GM21576 (cell line): Measurements from ENCODE around the gene GAS2L2.
"Not testable (repeated sequence)": the region's sequence is repeated elsewhere in the genome, so short reads cannot be mapped to it uniquely, and the experiment has no call there.

ENCODE experiments used
- ATAC-seq: cut with Tn5 transposase; IDR thresholded peaks from one replicate; pipeline ENCODE4 v1.9.1; 2021; ENCODE audit warnings: mild to moderate bottlenecking, moderate library complexity; ENCODE audit not compliant: unreplicated experiment

The GAS2L2 gene

DNA sequence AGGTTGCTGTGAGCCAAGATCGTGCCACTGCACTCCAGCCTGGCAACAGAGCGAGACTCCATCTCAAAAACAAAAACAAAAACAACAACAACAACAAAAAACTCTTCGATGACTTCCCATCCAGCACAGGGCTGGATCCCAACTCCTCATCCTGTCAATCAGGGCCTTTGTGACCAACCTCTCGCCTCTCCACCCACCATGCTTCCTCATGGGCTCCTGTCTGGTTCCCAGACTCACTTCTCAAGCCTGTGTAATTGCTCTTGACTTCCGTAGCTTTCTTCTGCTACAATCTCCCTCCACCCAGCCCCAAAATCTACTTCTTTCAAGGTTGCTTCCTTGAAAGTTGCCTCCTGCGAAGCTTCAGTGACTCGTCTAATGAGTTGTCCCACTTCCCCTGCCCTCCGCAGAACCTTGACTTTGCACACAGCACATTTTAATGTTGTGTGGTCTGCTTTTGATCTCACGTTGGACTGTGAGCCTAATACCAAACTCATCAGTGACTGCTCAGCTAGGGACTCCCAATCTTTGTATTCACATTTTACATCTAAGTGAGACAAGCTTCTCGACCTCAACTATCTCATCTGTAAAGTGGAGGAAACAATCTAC, 22.5 kb downstream of the GAS2L2 start:
- no peak for ATAC-seq

DNA sequence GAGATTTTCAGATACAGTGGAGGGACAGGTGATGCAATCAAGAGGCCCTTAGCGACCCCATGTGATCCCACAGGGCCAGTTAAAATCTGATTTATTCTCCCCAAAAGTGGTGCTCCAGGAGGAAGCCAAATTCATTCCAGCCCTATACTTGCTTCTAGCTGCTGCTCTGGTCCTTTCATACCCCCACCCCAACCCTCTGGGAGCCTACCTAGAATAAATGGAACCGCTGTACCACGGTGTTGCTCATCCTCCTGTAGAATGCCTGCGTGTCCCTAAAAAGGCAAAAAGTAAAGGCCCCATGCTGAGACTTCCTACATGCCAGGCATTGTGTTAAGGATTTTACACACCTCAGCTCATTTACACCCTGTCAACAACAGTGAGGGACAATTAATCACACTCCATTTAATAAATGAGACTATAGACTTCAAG, 23.6 kb downstream of the GAS2L2 start:
- no peak for ATAC-seq

DNA sequence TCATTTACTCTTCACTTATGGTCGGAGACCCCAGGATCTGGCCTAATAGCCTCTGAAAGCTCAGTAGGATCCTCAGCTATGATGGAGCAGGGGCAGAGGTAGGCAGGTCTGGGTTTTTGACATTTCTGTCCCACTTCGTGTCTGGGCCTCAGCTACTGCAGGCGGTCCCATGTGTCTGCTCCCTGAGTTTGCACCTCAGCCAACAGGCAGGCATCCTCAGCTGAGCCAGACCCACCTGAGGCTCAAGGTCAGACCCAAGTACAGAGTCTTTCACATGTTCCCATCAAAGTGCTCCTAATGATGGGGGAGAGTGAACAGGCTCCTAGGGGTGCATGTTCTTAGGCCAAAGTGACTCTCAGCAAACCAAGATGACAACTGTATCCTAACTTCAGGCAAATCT, 24.5 kb downstream of the GAS2L2 start:
- ATAC-seq = no peak

DNA sequence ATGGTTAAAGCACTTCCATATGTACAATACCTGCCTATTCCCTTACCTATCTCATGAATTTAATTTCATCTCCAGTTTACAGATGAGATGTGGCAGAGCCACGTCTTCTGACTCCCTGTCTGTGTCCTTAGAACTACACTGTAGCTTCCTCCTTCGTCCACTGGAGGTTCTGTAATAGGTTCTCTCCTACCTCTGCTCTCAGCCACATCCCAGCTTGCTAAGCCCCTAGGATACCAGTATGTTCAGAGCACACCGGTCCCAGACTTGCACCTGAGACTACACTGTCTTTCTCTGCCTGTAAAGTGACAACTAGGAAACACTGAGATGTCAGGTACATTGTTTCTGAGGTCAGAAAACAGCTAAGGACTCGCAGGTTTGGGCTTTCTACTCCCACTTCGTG, 25.4 kb downstream of the GAS2L2 start:
- ATAC-seq = no peak

DNA sequence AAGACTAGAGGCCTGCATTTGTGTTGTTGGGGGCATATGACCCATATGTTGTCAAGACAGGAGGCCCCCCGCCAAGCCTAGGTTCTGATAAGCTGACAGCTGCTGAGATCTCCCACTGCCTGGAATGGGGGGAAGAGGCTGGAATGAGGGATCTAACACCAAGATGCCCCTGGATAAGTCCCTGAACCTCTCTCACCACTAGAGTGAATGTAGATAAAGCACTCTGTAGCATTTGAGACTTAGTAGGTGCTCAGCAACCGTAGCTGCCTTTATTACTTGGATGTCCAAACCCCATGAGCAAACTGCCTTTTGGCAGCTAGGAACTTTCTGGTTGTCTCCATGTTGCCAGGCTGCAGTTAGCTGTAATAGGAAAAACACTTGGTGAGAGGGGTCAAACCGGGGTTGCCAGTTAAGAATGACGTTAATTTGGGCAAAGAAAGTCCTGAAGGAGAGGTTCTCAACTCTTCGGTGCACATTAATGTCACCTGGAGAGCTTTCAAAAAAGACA, 26.0 kb downstream of the GAS2L2 start:
- no peak for ATAC-seq

DNA sequence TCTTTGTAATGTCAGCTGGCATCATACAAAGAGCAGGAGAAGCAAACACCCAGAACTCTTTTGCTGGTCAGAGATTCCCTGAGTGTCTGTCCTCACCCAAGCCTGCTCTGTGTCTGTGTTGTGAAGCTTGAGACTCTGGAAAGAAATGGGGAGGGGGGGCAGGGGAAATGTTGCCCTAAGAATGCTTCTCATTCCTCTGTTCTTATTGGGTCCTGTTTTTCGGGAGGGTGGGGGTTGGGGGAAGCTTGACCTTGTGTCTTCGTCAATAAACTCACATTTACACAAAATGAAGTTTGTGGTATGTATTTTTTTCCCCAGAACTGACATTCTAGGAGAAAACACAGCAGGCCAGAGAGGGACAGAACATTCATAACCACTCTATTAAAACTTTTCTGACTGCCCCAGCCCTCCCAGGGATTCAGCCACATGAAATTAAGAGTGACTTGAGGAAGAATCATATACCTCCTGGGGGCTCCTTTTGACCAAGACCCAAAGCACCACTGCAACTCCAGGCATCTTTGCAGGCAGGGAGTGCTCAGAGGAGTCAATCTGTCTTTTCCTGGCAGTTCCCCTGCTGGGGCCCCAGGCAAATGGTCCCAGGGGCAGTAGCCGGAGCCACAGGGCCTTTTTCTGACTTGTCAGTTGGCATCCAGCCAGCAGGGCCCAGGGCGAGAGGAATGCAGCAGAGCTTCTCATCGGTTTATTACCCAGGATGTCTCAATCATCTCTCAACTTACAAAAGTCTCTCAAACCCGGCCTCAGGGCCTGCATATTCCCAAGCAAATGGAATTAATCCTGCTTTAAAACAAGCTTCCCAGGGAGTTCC, 26.7 kb downstream of the GAS2L2 start:
- no peak for ATAC-seq

DNA sequence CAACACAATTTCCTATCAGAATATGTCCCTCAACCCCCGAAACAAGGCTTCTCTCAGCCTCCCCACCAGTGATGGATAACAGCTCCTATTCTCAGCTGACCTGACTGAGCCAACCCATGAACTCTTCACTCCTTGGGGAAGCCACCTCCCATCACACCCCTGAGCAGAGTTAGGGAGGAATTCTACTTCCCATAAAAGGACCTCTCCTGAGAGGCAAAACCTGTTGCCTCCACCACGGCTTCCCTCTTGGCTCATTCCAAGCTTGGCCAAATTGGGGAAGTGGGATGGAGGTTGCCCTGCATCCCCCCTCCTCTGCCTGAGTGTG, 27.3 kb downstream of the GAS2L2 start:
- no peak for ATAC-seq

DNA sequence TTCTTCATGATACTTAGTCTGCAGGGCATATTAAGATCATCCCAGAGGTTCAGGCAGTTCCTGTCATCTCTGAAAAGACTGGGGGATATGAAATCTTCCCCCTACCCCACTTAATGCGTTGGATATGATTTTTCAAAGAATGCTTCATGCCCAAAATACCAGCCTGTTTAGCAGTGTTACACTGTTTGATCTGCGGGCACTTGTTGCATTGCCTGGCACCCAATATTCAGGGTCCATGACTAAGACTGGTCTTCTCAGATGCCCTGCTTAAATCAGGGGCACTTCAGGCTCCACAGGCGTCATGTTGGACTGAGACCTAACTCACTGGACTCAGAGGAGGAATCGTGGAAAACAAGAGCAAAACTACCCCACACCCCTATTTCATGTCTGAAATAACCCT, 28.0 kb downstream of the GAS2L2 start:
- no peak for ATAC-seq

DNA sequence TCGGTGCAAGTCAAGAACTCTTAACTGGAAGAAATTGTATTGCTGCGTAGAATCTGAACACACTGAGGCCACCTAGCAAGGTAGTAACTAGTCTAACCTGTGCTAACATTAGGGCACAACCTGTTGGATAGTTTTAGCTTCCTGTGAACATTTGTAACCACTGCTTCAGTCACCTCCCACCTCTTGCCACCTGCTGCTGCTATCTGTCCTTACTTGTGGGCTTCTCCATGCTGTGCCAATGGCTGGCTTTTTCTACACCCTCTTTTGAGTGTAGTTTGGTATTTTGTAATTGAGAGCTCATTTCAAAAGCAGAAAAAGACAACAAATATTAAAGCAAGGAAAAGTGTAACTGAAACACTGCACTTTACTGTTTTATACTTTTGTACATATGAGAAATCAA, 29.3 kb downstream of the GAS2L2 start:
- ATAC-seq = no peak

DNA sequence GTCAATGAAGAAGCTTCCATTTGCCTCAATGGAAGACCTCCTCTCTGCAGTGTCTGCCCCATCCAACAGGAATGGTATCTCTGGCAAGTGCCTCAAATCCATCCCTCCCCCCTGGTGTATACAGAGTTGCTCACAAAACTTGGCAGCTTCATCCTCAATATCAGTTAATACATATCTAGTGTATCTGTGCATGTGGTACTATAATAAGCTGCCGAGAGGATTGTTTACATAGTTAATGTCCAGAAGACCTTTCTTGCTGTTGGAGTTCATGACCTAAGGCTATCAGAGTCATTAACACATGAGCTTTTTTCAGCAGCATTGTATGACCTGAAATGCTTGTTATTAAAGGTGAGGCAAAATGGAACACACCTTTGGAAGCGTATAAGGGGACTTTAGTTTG, 35.6 kb downstream of the GAS2L2 start:
- no peak for ATAC-seq

DNA sequence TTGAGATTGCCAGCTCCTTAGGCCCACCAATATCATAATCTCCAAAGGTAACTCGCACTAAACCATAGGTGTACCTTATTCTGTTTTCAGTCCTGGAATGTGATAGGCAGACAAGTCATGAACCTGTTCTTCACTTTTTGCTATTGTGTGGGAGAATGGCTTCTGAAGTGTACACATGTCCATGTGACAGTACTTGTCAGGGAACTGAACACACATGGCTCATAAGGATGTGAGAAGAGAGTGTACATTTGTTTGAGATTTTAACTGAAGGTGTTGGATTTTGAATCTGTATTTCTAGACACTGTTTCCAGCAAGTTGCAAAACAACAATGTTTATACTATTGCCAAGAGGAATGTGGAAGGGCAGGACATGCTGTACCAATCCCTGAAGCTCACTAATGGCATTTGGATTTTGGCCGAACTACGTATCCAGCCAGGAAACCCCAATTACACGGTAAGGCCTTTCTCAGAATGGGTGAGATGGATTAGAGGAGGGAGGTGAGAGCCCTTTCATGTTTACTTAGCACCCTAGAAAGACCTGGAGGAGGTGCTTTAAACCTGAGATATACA, 36.1 kb downstream of the GAS2L2 start:
- no peak for ATAC-seq

DNA sequence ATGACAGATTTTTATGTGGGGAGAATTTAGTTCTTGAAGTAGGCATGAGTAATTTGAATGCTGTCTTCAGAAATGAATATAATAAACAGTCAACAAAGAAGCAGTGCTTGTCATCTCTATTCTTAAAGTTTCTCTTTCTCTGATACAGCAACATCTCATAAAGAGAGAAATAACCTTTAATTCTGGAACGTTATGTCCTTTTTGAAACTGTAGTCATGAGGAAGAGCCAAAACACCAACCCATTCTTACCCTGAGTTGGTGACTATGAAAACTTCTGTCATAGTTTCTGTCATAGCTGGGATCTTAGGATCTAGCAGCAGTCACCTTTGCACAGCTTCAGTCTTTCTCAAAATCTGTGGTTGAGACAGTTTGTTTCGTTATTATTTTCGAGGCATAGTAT, 36.9 kb downstream of the GAS2L2 start:
- ATAC-seq = no peak

DNA sequence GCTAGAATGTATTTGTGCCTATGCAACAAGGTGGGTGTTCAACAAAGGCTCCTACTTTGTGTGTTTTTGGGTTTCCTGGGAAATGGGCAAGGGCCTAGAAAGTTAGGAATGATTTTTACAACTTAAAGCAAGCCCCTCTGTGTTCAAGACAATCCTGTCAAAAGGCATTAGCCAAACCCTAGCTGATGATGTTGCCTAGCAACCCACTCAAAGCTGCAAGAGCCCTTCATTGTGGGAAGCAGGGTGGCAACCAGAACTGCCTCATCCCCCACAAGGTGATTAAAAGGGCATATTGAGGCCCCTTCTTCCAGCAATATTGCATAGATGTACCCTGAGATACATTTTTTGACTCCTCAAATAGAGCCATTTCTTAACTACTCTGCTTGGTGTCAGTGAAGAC, 37.6 kb downstream of the GAS2L2 start:
- ATAC-seq = no peak

DNA sequence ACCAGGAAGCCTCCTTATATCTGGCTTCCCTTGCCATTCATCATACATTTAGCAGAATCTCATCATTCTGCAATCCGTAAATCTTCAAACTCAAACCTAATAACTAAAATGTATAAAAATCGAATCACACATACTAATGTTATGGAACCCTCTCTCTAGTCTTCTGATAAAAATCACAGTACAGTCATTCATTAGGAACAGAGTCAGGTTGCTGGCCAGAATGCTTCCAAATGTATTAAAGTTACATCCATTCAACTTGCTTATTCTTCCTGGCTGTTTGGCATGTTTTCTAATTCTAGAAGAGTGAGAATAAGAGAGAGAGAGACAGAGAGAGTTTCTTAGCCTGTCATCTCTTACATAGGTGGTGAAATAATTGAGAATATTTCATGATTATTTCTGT, 38.1 kb downstream of the GAS2L2 start:
- ATAC-seq = no peak

DNA sequence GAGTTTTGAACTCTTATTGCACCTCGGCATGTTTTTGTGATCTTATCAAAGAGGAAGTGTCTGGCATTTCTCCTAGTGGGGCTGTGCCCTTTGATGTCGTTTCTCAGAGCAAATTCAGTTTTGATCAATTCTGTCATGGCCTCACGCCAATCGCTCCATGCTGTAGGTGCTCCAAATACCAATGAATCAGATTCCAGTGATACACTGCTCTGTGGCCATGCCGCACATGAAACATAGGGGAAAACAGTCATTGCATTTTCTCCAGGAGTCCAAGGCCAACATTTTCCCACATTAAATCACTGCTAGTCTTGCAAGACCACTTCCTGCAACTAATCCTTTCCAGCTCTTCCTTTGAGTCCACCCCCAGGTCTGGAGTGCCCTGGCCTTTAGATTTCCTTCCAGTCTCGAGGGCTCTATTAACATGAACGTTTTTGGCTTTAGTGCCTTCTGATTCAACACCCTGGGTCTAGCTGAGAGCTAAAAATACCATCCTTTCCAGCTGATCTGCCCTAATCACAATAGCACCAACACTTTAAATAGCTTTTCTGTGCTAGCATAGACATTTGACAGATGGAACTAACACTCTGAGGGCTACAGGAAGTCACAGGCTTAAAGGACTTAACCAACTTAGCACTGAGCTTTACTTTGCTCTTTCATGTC, 39.8 kb downstream of the GAS2L2 start:
- ATAC-seq = no peak

DNA sequence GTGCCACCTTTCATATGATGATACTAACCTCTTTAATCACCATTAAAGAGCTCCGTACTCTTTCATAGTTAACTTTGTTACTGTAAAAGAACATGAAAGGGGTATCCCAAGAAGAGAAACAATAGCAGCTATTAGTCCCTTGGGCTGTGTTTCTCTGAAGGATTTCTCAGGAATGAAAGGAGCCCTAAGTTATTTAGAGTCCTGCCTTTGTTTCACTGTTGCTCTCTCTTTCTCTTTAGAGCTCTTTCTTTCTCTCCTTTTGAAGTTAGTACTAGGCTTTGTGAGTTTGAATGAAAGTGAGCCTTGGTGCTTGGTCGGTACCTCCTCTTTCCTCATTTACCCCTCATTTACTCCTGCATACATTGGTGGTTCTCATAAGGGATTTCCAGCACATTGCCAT, 42.1 kb downstream of the GAS2L2 start:
- ATAC-seq = no peak

DNA sequence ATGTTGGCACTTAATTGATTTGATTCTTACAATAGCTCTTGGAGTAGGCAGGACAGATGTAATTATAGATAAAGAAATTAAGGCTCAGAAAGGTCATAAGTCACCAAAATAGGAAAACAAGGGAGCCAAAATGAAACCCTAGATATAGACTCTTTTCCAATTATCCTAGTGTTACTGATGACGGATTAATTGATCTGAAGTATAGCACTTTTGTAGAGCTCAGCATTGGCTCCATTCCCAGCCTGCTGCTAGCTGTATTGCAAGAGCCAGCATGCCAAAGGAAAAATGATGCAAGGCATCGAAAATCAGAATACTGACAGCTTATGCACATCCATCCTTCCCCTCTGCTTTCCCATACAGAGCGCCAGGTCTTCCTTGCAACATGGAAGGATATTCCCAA, 43.2 kb downstream of the GAS2L2 start:
- ATAC-seq = no peak

DNA sequence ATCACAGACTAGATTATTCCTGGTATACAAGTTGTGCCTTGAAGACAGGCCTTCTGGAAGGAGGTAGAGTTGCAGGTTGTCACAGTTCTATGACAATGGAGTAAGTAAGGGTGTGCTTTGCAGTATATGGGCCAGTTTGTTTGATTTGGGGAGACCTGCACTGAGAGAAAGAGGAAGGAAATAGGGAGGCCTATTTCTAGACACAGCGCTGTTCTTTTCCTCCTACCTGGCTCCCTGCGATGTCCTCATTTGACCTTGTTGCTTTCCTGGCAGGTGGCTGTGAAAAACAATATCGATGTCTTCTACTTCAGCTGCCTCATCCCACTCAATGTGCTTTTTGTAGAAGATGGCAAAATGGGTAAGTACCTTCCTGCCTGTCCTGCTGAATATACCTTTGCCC, 44.1 kb downstream of the GAS2L2 start:
- ATAC-seq = no peak

DNA sequence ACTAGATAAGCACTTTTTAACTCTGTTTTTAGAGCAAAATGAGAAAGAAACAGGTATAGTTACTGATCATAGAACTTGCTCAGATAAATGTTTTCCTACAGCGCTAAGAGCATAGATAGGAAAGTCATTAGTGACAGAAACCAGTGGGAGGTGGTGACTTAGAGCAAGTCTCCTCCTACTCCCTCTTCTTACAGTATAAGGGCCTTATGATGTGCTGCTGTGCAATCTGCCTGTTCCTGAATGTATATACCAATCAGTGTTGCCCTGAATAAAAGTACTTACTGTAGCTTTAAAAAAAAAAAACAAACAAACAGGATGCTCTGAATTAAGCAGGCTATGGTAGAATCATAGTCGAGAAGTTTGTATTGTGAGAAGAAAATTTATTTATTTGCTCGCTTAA, 44.9 kb downstream of the GAS2L2 start:
- no peak for ATAC-seq

DNA sequence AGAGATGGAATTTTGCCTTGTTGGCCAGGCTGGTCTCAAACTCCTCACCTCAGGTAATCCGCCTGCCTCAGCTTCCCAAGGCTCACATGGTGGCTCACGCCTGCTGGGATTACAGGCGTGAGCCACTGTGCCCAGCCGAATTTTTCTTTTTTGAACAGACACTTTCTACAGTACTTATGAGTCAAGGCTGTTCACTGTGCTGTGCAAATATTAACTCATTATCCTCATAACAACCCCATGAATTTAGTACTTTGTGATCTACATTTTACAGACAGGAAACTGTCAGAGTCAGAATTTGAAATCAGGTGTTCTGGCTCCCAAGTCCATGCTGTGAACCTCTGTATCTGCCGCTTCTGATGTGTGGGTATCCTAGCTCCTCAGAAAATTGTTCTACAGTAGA, 47.3 kb downstream of the GAS2L2 start:
- ATAC-seq = no peak

DNA sequence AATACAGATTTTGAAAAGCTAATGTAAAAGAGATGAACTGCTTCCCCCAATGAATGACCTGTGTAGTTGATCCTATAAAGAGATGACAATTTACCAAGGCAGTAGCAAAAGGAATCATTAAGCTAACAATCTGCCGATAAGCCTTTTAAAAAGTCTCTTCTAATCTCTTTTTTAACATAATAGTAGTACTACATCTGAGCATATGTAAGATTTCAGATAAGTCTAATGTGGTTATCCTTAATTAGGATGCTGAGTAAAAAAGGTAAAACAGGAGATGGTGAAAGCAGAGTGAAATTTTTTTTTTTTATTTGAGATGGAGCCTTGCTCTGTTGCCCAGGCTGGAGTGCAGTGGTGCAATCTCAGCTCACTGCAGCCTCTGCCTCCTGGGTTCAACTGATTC, 47.8 kb downstream of the GAS2L2 start:
- ATAC-seq = no peak

DNA sequence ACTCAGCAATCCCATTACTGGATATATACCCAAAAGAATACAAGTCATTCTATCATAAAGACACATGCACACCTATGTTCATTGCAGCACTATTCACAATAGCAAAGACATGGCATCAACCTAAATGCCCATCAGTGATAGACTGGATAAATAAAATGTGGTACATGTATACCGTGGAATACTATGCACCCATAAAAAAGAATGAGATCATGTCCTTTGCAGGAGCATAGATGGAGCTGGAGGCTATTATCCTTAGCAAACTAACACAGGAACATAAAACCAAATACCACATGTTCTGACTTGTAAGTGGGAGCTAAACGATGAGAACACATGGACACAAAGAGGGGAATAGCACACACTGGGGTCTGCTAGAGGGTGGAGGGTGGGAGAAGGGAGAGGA, 49.7 kb downstream of the GAS2L2 start:
- not testable (repeated sequence) for ATAC-seq
